Activated naive CD4-positive, alpha-beta T cell treated with anti-CD3 and anti-CD28 coated beads, Interleukin-2, amount 50 U/mL, for 16 hours (primary cell): ENCODE measurements around the gene BACH1.
A peak's percentile ranks its signal among the peaks of the same experiment; 100 is the strongest.
"Not testable (repeated sequence)": the region's sequence is repeated elsewhere in the genome, so short reads cannot be mapped to it uniquely, and the experiment has no call there.

ENCODE experiments used
- DNase-seq: peaks from one replicate; pipeline ENCODE4 v3.0.0-alpha.2; 2020

BACH1 gene

DNA sequence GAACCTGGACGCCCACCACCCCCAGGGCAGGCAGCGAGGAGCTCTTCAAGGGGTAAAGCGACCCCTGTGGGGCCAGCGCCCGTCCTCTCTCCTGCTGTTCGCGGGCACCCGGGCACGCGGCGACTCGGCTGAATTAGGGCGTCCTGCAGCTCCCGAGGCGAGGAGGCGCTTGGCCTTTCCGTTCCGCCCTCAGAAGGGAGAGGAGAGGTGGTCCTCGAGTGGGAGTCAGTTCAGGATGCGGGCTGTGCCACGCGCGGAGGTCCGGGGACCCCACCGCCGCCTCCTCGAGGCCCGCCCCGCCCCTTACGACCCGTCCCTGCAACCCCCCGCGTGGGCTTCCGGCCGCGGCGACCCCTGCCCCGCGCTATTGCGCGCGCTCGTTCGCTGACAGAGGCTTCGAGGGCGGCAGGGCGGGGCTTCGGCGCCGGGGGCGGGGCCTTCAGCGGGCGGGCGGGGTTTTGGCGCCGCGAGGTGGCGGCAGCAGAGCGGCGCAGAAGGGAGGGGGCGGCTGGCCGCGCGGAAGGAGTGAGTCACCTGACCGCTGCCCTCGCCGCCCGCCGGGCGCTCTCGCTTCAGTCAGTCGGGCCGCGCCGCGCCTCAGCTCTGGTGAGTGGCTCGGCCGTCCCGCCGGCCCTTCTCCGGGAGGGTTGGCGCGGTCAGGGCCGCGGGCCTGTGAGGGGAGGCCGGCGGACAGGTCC, at the start of gene BACH1:
BACH1 (plus strand) TSS at position 575 of the 698 bp plus-strand sequence. CDS start 22,359 bp downstream, outside the sequence.
- DNase-seq: peak; percentile 86

DNA sequence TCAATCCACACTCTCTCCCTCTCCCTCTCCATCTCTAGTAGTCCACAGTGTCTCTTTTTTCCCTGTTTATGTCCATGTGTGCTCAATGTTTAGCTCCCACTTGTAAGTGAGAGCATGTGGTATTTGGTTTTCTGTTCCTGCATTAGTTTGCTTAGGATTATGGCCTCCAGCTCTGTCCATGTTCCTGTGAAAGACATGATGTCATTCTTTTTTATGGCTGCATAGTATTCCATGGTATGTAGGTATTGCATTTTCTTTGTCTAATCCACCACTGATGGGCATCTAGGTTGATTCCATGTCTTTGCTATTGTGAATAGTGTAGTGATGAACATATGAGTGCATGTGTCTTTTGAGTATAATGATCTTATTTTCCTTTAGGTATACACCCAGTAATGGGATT, 49.4 kb upstream of the BACH1 start:
- not testable (repeated sequence) for DNase-seq

DNA sequence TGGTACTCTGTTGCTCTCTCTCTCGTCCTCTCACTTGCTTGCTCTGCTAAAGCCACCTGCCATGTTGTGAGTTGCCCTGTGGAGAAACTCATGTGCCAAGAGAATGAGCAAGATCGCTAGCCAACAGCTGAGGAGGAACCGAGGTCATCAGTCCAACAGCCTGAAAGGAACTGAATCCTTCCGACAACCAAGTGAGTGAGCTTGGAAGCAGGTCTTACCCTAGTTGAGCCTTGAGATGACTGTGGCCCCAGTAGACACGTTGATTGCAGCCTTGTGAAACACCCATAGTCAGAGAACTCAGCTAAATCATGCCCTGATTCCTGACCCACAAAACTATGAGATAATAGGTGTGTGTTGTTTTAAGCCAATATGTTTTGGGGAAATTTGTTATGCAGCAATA, 48.1 kb upstream of the BACH1 start:
- DNase-seq: no peak

DNA sequence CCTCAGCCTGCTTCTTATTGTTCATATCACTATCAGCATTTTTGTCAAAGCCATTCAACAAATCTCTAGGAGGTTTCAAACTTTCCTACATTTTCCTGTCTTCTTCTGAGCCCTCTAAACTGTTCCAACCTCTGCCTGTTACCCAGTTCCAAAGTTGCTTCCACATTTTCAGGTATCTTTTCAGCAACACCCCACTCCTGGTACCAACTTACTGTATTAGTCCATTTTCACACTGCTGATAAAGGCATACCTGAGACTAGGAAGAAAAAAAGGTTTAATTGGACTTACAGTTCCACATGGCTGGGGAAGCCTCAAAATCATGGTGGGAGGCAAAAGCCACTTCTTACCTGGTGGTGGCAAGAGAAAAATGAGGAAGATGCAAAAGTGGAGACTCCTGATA, 44.9 kb upstream of the BACH1 start:
- DNase-seq: not testable (repeated sequence)

DNA sequence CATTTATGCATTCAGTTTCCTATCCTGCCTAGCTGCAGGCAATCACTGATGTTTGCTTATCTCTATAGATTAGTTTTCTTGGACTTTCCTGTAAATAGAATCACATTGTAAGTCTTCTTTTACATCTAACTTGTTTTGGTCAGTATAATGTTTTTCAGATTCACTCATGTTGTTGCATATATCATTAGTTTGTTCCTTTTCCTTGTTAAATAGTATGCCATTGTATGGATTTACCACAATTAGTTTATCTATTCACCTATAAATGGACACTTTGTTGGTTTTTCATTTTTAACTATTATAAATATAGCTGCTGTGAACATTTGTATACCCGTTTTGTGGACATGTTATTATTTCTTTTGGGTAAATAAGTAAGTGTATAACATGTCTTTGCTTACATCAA, 44.2 kb upstream of the BACH1 start:
- DNase-seq: no peak

DNA sequence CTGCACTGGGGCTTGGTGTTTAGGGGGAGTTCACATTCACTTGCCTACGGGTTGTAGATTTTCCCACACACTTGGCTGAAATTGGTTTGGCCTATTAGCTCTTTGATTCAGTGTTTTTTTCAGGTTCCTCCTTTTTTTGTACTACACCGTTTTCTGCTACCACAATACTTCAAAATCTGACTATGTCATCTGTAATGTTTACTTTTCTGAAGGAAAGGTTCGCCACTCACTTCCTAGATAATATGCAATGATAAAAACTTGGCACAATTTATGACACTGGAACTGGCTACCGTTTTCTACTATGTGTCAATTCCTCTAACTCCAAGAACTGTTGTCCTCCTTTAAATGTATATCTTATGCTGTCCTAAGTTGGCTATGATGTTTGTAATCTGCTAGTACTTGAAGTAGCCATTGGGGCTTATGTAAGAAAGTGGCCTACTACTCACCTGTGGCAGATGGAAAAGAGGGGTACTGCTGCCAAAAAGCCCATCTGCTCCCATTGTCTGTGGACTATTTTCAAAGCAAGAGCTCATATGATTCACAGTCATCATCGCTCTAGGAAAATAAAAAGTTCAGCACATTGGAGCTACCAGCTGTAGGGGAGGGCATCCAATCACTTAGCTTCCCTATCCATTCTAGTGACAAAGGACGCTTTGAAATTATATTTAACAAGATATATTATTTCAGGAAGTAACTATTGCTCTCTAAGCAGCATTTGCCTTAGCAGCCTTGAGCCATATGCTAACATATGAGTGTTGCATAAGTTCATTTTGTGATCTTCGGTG, 42.4 kb upstream of the BACH1 start:
- DNase-seq: no peak

DNA sequence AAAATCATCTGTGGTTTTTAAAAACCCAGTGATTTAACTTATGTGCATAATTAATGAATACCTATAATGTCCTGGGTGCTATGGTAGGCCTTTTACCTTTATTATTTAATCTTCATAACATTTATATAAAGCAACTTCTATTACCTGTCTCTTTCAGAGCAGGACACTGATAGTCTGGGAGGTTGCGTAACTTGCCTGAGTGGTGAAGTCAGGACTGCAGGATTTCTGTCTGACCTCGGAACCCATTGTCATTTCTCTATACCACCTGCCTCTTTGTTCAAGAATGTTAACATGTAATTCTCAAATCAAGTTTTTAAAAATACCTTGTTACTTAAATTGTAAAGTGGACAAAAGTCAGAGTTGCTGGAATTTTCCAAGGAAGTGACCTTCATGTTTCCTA, 41.0 kb upstream of the BACH1 start:
- no peak for DNase-seq

DNA sequence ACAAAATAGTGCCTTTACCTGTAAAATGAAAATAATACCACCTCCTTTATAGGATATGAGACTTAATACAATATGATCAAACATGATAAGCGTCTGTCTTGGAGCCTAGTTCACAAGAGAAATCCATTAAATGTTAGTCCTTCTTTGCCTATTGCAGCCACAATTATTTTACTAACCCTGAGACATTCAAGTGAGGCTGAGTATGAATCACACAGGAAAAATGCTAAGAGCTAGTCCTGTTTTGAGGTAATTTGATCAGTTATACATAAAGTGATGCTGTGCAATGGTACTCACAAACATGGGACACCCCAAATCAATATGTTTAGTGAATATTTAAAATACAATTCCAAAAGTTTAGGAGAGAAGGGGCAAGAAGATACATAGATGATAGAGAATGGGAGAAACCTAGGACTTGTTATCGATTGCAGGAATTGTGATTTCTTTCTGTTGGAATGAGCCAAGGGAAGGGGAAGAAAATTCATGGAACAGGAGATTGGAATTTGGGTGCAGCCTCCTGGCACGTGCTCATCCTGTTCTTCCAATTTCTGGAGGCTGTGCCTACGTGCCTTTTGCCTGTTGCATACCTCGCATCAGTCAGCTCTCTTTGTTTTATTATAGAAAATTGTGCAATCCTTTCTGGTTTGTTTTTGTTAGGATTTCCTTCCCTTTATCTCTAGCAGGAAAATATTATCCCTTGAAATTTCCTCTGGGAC, 39.9 kb upstream of the BACH1 start:
- DNase-seq: no peak

DNA sequence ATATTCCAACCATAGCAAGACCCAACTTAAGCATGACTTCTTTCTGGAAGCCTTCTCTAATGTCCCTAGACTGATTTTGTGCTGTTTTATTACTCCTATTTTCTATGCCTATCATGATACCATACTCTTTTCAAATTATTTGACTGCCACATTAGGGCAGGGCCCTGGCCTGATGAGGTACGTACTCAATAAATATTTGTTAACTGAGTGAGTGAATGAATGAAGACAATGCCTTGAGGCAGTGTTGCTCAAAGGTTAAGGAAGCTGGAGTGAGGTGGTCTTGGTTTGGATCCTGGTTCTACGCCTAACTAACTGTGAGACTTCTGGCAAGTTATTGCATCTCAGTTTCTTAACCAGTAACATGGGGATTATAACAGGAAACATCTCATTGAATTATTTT, 38.3 kb upstream of the BACH1 start:
- DNase-seq: no peak

DNA sequence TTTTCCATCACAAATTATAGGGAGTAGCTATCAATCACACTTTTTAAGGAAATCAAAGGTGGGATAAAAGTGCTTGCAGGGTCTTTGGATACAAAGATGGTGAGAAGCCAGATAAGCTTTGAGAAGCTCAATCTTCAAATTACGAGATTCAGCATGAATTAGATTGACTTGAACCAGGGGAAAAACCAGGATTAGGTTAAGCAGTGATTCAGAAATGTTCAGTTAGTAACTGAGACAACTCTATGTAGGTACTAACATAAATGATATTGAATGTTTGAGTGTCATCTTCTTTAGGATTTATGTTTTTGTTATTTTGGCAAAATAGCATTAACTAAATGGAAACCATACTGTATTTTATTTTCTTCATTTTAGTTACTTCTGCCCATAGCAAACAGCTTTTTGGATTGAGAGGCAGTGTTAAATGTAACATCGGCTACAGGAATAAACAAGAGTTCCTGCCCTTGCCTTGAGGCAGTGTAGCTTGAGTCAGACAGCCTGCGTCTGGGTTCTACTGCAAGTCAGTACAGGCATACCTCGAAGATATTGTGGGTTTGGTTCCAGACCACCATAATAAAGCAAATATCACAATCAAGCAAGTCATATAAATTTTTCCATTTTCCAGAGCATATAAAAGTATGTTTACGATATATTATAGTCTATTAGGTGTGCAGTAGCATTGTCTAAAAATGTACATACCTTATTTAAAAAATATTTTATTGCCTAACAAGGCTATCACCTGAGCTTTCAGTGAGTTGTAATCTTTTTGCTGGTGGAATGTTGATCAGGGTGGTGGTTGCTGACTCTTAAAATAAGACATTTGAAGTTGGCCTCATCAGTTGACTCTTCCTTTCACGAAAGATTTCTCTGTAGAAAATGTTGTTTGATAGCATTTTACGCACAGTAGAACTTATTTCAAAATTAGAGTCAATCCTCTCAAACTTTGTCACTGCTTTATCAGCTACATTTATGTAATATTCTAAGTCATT, 36.9 kb upstream of the BACH1 start:
- no peak for DNase-seq

DNA sequence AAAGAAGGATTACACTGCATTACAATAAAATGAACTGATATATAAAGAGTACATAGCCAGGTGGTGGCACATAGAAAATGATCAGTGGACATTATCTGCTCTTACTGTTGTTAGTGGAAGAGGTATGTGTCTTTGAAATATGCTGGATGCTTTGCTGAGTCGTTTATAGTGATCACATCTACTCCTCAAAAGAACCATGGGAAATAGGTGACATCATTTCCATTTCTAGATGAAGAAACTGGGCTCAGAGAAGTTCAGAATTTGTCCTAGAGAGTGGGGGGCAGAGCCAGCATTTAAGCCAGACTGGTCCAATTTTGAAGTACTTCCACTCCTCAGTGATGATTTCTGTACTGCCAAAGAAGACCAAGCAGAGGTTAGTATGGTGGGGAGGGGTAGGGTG, 34.0 kb upstream of the BACH1 start:
- no peak for DNase-seq

DNA sequence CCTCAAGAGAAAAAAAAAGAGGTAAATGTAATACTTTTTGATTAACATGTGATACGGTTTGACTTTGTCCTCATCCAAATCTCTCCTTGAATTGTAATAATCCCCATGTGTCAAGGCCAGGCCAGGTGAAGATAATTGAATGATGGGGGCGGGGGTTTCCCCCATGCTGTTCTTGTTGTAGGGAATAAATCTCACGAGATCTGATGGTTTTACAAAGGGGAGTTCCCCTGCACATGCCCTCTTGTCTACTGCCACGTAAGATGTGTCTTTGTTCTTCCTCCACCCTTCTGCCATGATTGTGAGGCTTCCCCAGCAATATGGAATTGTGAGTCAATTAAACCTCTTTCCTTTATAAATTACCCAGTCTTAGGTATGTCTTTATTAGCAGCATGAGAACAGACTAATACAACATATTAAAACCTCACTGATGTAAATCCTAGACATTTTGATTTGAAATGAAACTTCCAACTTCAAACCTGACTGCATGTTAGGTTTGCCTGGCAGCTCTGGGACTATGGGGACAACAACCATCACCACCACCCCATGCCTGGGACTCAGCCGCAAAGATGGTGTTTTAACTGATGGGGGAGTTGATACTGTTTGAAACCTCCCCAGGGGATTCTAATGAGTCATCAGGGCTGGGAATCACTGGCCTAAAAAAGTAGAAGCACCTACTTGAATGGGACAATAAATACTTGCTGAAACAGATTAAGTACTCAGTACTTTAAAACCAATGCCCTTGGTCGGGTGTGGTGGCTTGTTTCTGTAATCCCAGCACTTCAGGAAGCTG, 32.8 kb upstream of the BACH1 start:
- DNase-seq: peak; percentile 63

DNA sequence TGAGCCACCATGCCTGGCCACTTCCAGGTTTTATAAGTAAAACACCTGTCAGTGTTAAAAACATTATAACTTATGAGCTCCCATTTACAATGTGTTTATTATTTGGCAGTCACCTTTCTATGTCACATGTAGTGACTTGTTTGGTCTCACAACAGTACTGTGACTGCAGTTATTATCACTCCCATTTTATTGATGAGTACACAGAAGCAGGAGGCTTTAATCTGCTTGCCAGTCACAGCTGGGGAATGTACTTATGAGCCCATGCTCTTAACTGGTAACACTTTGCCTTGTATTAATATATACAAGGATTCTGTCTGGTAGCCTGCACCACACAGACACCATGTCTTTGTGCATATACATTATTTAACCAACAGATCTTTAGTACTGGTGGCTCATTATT, 31.1 kb upstream of the BACH1 start:
- no peak for DNase-seq

DNA sequence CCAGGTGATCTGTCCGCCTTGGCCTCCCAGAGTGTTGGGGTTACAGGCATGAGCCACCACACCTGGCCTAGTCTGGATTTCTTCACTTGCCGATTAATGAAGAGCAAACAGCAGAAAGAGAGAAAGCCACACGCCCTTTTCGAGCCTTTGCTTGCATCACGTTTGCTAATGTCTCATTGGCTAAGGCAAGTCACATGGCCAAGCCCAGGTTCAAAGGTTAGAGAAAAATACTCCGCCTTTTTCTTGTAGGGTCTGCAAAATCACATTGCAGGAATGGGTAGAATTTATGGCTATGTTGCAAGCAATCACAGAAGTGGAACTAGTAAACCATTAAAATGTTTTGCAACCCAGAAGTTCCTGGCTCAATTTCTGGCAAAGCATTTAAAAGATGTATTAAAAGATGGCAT, 26.8 kb upstream of the BACH1 start:
- DNase-seq: no peak

DNA sequence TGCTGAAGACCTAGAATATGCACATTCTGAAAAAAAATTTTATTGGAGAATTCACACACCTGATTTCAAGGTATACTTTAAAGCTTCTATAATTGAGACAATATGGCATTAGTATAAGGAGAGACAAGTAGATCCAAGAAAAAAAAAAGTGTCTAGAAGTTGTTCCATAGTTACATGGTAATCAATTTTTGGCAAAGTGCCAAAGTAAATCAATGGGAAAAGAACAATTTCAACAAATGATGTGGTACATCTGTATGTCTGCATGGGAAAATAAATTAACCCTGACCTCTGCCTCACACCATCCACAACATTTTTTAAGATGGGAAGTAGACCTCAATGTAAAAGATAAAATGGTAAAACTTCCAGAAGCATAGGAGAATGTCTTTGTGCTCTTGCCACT, 21.3 kb upstream of the BACH1 start:
- DNase-seq: no peak

DNA sequence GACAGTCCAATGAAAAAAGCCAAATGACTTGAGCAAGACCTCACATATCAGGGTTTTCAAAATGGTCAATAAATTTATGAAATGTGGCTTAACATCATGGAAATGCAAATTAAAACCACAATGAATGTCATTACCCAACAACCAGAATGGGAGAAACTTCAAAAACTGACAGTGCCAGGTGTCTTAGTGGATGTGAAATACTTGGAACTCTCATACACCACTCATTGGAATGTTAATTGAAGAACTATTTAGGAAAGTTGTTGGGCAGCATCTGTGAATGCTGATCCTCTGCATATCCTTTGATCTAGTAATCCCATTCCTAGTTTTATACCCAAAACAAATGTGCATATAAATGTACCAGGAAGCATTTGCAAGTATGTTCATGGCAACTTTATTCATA, 19.2 kb upstream of the BACH1 start:
- DNase-seq: no peak

DNA sequence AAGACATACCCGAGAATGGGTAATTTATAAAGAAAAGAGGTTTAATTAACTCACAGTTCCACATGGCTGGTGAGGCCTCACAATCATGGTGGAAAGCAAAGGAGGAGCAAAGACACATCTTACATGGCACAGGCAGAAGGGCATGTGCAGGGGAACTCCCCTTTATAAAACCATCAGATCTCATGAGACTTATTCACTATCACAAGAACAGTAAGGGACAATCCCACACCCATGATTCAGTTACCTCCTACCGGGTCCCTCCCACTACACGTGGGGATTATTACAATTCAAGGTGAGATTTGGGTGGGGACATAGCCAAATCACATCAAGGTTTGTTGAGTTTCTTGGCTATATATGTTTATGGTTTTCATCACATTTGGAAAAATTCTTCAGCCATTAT, 16.9 kb upstream of the BACH1 start:
- DNase-seq: not testable (repeated sequence)

DNA sequence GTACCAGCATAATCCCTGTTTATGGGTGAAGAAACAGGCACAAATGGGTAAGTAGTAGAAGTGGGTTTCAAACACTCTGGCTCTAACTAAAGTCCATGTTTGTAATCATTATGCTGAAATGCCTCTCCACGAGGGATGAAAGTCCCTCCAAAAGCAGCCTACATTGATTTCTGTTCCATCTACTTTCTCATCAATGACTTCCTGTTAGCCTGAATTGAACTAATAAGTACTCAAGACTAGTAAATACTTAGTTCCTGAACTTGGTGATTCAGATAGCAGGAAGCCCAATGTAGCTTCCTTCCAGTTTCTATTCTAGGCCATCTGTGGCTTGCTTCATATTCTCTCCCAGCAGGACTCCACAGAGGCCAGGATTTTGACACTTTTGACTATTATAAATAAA, 11.3 kb upstream of the BACH1 start:
- no peak for DNase-seq

DNA sequence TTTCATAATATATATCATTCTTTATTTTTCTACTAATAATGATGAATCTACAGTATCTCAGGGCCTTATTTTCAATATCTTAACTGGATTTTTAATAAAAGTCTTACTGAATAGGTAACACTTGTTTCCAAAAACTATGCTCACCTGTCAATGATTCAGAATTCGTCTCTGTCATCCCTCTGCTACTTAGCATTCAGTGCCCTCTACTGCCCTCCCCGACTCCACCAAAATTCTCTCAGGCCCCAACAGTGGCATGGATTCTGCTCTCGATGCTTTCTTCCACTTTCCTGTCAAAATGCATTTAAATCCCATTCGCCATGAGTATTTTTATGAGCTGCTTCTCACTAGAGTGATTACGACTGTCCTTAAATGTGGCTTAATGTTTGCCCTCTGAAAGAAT, 10.5 kb upstream of the BACH1 start:
- DNase-seq: no peak

DNA sequence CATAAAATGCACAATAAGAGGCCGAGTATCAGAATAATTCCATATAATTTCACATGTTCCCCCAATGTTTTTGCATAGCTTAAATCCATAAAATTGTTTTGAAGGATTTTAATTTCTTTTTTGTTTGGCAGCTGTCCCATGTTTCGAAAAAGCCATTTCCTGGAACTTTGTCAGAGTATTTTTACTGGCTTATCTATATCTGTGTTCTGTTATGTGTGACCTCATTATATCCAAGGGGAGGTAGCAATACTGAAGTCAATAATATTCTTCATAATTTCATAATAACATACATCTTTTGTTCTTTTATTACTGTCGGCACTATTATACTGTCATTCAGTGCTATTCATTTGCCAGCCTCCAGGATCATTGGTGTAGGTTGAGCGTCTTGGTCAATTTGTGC, 9.4 kb upstream of the BACH1 start:
- no peak for DNase-seq

DNA sequence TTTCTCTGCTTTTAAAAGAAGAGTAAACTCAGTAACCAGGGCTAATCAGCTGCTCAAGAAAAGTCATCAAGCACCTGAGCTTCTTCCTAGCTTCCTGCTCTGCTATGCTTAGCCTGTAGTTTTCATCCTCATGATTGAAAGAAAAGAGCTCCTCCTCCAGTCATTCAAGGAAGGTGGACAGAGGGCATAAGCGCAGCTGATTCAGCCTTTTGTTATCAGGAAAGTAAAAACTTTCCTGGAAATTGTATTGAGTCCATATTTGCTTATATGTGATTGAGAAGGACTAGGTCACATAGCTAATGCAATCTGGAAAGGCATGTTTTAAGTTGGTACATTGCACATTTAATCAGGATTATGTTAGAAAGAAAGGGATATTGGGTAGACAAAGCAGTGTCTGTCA, 8.5 kb upstream of the BACH1 start:
- DNase-seq: no peak

DNA sequence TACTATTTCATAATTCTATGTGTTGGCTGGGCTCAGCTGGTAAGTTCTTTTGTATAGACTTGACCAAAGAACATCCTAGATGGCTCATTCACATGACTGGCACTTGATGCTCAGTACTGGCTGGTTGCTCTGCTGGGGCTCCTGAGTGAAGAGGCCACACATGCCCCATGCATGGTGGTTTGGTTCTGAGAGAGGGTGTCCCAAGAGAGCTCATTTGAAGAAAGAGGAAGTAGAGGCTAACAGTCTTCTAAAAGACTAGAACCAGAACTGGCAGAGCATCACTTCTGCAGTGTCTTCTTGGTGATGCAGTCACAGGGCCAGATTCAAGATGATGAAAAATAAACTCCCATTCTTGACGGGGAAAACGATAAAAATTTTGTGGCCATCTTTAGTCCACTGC, 5.2 kb upstream of the BACH1 start:
- no peak for DNase-seq
